ENCODE data around the gene ABTB2. TPM values are rescaled to one million over a fixed set of nuclear protein-coding genes. Genes with fewer than 3 reads are reported as not detected.
A peak's percentile ranks its signal among the peaks of the same experiment; 100 is the strongest.

ABTB2 gene
- total and polyA plus RNA-seq, 7 donors, result 1.3 to 12.9 (median 2.5) TPM

- no peaks in the 10 kb centered on the region for H3K9me3 ChIP-seq
- H3K4me3 ChIP-seq, result no peak overlapping the region
- no peaks in the 10 kb centered on the region for H3K36me3 ChIP-seq
- intact Hi-C loops (cut with DNase I), result loop anchor here (10.0 kb wide), 1 partner anchor 89 kb away; no protein-coding TSS in a partner anchor
- TF ChIP-seq EP300 (IDR thresholded peaks at IDR 0.05) (no peak), POLR2A (IDR thresholded peaks at IDR 0.05) (no peak), POLR2AphosphoS5 (IDR thresholded peaks at IDR 0.05) (peak; percentile 8 to 69 (median 36)), CTCF (IDR thresholded peaks at IDR 0.05) (no peak)
- H3K27me3 ChIP-seq, result no peaks in the 10 kb centered on the region
- WGBS, 2 donors, result 89 to 90% methylated on average over 7 of the region's 7 CpGs
- peaks cover 0 to 38% (median 32%) of the 10 kb centered on the region in 4 donors for H3K4me1 ChIP-seq
- H3K27ac ChIP-seq, result peak overlapping the region in 2 of 4 donors; percentile 11 to 18
- peak; percentile 76 for DNase-seq
Measured at GRCh38 chr11:34263441-34264091, 94.2 kb downstream of the ABTB2 start.

- H3K36me3 ChIP-seq, result no peaks in the 10 kb centered on the region
- H3K27me3 ChIP-seq, result no peaks in the 10 kb centered on the region
- H3K4me3 ChIP-seq, result no peak overlapping the region
- no peak overlapping the region for H3K27ac ChIP-seq
- WGBS, 2 donors, result 89 to 90% methylated on average over 8 of the region's 8 CpGs
- DNase-seq, result no peak
- H3K4me1 ChIP-seq, result peaks cover 0 to 38% (median 32%) of the 10 kb centered on the region in 4 donors
- intact Hi-C loops (cut with DNase I), result loop anchor here (10.0 kb wide), 1 partner anchor 88 kb away; no protein-coding TSS in a partner anchor
- H3K9me3 ChIP-seq, result no peaks in the 10 kb centered on the region
- TF ChIP-seq POLR2AphosphoS5 (IDR thresholded peaks at IDR 0.05) (no peak), EP300 (IDR thresholded peaks at IDR 0.05) (no peak), CTCF (IDR thresholded peaks at IDR 0.05) (no peak), POLR2A (IDR thresholded peaks at IDR 0.05) (no peak)
Measured at GRCh38 chr11:34262531-34263081, 95.2 kb downstream of the ABTB2 start.

GRCh38 chr11:34261820-34262219 is 96.0 kb downstream of the ABTB2 start:
- TF ChIP-seq EP300 (IDR thresholded peaks at IDR 0.05) (no peak), POLR2AphosphoS5 (IDR thresholded peaks at IDR 0.05) (no peak), POLR2A (IDR thresholded peaks at IDR 0.05) (no peak), CTCF (IDR thresholded peaks at IDR 0.05) (no peak)
- WGBS, 2 donors, result 92 to 95% methylated on average over 1 of the region's 1 CpG
- H3K9me3 ChIP-seq, result no peaks in the 10 kb centered on the region
- no peaks in the 10 kb centered on the region for H3K36me3 ChIP-seq
- no peaks in the 10 kb centered on the region for H3K27me3 ChIP-seq
- no peak for DNase-seq
- H3K4me1 ChIP-seq, result peaks cover 0 to 34% (median 28%) of the 10 kb centered on the region in 4 donors
- H3K4me3 ChIP-seq, result no peak overlapping the region
- no peak overlapping the region for H3K27ac ChIP-seq
- intact Hi-C loops (cut with DNase I), result loop anchor here (10.0 kb wide), 1 partner anchor 87 kb away; no protein-coding TSS in a partner anchor

GRCh38 chr11:34261095-34261494 is 96.7 kb downstream of the ABTB2 start:
- intact Hi-C loops (cut with DNase I), result loop anchor here (10.0 kb wide), 1 partner anchor 86 kb away; no protein-coding TSS in a partner anchor
- no peak for TF ChIP-seq POLR2A (IDR thresholded peaks at IDR 0.05)

GRCh38 chr11:34260072-34260575 is 97.7 kb downstream of the ABTB2 start:
- no peaks in the 10 kb centered on the region for H3K36me3 ChIP-seq
- no peak for DNase-seq
- H3K27ac ChIP-seq, result no peak overlapping the region
- H3K9me3 ChIP-seq, result no peaks in the 10 kb centered on the region
- H3K27me3 ChIP-seq, result no peaks in the 10 kb centered on the region
- no peak for TF ChIP-seq POLR2A (IDR thresholded peaks at IDR 0.05)
- H3K4me3 ChIP-seq, result no peak overlapping the region
- WGBS, 2 donors, result 96 to 97% methylated on average over 10 of the region's 10 CpGs
- peaks cover 0 to 24% (median 20%) of the 10 kb centered on the region in 4 donors for H3K4me1 ChIP-seq
- intact Hi-C loops (cut with DNase I), result loop anchor here (10.0 kb wide), 1 partner anchor 85 kb away; no protein-coding TSS in a partner anchor

More at GRCh38 chr11:34261095-34261494, 96.7 kb downstream of the ABTB2 start:
- Histone ChIP-seq H3K27me3 (no peaks in the 10 kb centered on the region), H3K4me1 (peaks cover 0 to 27% (median 21%) of the 10 kb centered on the region in 4 donors), H3K9me3 (no peaks in the 10 kb centered on the region), H3K27ac (no peak overlapping the region), H3K4me3 (no peak overlapping the region), H3K36me3 (no peaks in the 10 kb centered on the region)
- DNase-seq, result no peak
- 94 to 95% methylated on average over 2 of the region's 2 CpGs for WGBS, 2 donors
